Frontal cortex (tissue), 4 donors: ENCODE measurements around the gene SYT2. TPM values are rescaled to one million over a fixed set of nuclear protein-coding genes. Genes with fewer than 3 reads are reported as not detected.
"Not testable (repeated sequence)": the region's sequence is repeated elsewhere in the genome, so short reads cannot be mapped to it uniquely, and the experiment has no call there.

Experiments used
- DNase-seq, 2 donors: peaks; one replicate each; pipeline ENCODE4 v3.0.0; 2012; ENCODE audit warnings: low spot score in 2 of 2
- FAIRE-seq: peaks from 2 replicates; lab custom pipeline; 2012; peaks lifted over from hg19 to GRCh38; lab: Jason Lieb, UNC
- total RNA-seq: library from RNA; depleted of rRNA; stranded (reverse); fragments of >200 nt; gene quantifications from one replicate; pipeline ENCODE4 v1.2.3, GENCODE V29; 2014
- donor health status: control.
- donor health status: control.
- donor health status: control.

SYT2 gene
- total RNA-seq, 1 donor from 2014 or later = 0.41 TPM

DNA sequence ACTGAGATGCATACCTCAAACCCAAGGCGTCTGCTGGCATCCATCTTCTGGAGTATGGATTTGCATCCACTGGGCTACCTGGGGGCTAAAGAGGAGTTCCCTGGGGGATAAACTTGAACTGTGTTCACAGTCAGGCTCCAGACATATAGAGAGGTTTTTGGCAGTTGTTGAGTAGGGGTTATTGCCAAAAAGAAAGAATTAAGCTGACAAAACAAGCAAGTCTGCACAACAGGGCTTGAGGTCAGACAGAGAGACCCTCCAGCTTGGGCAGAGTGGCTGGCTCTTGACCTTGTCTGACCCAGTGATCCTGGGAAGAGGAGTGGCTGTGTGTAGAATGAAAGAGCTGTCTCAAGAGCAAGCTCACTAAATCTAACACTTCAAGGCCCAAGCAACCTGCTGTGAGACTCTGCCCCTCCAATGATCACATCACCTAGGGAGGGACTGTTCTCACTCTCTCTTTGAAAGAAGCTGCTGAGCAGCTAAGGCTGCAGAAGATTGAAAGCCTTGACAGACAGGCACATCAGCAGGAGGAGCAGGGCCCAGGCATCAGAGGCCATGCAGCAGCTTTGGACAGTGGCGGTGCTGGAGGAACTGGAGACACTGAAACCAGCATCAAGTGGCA lies 61.5 kb downstream of the SYT2 start:
- FAIRE-seq = no peak
- DNase-seq = no peak

DNA sequence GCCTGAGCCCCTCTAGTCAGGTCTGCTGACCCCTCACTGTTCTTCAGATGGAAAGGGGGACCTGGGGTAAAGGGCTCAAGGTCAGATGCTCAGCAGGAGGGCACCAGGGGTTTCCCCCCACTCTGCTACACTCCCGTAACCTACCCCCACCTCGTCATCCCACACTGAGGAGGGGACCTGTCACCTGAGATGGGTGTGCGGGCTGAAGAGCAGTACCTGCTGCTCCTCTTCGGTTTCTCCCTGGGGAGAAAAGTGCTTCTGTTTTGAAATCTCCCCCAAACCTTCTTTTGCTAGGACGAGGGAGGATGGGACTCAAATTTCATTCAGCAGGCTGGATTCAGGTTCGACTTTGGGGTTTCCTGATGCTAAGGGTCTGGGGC lies 65.2 kb downstream of the SYT2 start:
- FAIRE-seq = no peak
- no peak for DNase-seq

DNA sequence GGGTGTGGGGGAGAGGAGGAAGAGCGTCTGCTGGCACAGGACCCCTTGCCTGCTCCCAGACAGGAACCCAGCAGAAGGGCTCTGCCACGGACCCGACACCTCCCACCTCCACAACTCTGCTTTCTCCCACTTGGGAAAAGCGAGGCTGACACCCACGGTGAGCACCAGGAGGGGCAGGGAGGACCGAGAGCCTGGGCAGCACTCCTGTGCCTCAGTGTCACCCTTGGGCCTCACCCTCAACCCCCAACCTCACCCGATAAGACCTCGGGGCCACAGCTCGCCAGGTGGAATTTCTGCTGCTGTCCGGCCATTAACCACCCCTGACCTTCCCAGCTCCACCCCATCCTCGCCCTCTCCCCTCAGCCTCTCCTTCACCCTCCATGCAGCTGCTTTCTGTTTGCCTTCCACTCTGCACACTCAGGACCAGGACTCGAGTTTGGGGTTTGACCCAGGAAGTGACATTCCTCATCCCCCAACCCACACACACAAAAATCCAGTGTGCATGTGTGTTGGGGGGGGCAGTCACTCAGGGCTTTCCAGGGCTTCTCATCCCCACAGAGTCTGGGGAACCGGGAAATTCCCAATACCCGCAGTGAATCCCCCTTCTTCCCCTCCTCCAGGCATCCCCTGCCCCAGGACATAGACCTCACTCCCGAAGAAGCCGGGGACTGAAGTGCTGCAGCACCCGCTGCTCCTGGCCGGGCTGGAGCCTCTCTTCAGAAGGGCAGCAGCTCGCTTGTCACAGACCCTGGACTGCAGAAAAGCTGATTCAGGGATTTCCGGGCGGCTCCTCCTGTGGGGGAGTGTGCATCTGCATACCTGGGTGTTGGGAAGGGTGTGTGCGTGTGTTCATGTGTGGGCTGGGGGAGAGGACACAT lies 65.8 kb downstream of the SYT2 start:
- FAIRE-seq (no peak), DNase-seq (no peak)

DNA sequence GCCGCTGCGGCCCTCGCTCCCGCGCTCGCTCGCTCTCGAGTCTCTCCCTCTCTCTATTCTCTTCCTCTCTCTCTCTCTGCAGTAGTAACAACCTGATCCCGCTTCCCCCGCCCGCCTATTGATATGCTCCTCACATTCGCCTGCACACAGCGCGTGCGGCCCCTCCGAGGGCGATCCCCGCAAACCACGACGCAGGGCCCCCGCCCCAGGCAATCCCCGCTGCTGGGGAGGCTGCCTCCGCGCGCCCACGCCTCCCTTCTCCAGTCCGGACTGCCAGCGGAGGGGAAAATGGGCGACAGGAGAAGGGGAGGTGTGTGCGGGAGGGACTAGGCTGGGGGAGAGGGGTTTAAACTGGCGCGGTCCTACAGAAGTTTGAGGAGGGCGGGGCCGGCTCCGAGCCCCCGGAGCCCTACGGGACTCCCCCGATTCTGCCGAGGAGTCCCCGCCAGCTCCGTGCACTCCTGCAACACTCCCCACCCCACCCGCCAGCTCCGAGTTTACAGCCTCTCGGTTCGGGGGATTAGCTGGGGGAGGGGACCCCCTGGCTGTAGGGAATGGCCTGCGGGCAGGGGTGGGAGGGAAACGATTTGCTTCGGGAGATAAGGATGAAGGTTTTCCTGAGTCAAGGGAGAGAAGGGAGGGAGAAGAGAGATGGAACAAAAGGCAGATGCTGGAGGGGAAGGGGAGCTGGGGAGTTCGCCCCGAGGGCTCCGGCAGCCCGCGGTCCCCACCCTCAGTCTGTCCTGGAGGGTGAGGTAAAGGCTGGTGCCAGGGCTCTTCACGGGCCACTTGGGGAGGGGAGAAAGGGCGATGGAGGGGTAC lies 66.6 kb downstream of the SYT2 start:
- DNase-seq = peak in 1 of 2 donors; percentile 48

DNA sequence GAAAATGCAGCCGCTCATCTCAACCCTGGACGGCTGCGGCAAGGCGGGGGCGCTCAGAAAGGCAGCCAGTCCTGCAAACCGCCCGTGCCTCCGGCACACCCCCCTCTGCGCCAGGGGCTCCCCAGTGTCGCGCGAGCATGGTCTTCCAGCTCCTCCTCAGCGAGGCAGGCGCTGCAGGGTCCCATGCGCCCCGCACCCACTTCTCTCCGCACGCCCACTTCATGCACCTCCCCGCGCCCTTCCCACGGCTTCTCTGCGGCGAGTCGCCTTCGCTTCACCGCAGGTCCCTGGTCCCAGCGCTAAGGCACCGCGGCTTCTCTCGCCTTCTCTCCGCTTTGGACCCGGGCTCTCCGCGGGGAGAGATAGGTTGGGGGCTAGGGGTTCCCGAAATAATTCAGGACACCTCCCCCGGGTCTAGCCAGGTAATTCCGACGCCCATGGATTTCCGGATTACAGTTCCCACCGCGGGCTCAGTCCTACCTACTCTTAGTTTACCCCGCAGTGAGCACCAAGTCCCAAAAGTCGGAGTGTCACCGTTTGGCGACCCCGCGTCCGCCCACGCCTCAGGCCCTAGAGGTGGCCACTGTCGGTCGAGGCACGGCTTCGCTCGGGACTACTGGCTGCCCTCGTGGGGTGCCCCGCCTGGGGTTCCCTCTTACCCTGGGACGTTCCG lies 67.5 kb downstream of the SYT2 start:
- no peak for FAIRE-seq
- no peak for DNase-seq

More for the DNA sequence above, 66.6 kb downstream of the SYT2 start:
- no peak for FAIRE-seq

DNA sequence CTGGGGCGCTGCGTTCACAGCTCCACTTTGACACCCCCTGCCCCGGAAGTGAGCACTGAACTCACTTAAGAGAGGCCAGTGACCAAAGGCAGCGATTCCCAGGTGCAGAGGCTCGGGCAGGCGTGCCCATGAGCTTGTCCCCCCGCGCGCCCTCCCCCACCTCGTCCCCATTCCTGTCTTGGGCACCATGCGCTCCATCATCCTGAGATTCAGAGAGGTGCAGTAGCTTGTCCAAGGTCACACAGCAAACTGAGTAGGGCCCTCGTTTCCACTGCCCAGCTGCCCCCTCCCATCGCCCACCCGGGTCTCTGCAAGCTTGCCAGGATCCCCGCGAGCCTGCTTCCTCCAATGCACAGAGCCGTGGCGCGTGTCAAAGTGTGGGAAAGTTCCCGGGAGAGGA lies 68.0 kb downstream of the SYT2 start:
- DNase-seq (no peak), FAIRE-seq (no peak)

DNA sequence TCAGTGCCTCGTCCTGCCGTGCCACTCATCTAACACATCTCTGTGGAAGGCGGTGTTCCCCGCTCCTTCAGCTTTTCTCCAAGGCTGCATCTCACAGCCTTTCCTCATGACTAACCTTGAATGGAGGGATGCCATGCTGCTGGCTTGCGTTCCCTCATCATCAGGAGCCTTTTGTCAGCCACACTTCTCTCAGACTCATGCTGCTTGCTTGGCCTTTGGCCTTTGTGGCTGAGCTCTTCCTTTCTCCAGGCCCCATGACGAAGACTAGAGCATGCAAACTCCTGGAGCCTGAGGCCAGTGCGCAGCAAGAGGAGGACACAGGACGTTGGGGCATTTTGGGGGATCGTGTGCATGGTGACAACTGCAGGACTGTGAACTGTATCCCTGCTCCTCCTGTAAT lies 70.8 kb downstream of the SYT2 start:
- DNase-seq (no peak), FAIRE-seq (no peak)

DNA sequence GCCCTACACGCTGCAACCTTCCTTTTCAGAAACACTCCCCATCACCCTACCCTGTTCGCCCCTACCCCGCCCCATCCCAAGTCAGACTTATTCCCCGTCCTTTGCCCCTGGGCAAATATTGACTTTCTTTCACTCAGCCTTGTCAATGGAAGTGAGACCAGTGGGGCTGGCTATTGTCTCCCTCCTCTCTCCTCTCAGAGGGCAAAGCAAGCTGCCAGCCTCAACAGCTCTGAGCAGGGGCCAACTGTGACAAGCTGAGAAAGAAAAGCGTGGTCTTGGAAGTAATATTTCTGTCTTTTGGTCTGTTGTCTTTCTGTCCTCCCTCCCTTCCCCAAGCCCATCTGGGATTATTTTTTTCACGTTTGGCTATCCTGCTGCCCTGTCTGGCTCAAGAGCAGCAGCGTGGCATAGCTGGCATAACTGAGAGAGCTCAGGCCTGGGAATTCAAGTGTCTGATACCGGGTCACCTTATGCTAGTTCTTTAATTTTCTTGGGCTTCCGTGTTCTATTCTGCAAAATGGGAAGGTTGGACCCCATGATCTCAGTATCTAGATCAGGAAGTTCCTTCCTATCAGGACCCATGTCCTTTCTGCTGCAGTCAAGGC lies 71.5 kb downstream of the SYT2 start:
- DNase-seq, FAIRE-seq: not testable (repeated sequence)

DNA sequence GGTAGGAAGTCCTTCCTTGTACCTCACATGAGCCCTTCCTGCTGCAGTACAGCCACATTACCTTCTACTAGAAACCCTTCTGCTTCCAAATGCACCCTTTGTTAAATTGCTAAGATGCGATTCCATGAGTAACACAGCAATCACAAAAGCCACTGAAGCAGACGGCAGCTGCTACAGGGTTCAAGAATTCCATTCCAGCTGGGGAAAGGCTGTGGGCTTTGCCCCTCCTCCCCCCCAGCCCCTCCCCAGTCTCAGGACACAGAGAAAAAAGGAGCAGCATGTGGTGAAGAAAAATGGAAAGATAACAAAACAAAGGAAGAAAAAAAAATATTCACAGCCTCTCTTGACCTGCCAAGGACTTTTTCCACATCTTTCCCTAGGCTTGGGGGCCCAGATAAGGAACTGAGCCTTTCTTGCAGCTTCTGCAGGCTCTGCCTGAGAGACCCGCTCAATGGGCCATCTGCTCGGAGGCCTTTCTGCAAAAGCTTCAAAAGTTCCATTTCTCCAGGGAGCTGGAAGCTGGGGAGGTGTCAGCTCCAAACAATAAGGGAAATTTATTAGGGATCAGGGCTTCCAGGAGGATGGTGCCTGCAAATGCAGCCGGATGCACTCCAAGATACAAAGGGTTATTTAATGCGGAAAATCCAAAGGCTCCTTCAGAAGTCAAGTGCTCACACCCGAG lies 72.1 kb downstream of the SYT2 start:
- FAIRE-seq = no peak
- DNase-seq = no peak

DNA sequence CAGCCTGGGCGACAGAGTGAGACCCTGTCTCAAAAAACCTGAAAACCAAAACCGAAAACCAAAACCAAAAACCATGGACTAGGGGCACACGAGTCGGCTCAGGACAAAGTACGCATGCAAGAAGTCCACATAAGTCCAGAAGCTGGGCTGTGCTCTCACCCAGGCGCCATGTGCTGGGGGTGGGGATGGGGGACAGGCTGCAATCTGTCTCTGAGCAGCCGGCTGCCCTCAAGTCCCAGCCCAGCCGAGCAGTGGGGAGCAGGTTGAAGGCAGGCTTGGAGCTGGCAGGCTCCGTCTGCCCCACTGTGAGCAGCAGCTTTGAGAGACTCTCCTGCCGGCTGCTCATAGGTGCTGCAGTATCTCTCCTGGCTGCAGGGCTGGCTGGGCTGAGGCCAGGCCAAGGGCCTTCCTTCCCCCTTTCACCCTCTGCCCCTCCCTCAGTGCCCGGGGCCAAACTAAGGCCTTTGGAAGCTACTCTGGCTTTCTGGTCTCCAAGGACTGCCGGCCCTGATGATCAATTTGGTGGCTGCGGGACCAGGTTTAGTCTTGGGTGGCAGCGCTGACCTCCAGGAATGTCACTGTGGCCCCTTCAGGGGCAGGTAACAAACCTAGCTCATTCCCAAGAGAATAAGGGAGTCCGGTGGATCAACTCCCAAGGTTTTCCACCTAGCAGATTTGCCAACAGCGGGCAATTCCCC lies 72.8 kb downstream of the SYT2 start:
- DNase-seq, FAIRE-seq: not testable (repeated sequence)

DNA sequence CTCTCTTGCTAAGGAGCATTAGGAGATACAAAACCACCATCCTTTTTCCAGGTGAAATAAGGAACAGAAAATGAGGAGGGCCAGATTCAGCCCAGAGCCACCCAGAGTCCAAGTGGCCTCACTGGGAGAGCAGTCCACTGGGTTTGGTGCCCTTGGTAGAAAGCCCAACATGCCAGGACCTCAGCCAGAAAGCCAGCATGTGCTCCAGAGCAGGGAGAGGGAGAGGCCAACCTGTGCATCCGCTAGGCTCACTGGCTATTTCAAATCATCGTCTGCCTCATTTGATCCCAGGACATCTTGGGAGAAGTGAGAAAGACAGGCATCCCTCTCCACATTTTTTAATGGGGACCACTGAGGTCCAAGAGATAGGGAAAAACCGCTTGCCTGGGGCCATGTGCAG lies 74.1 kb downstream of the SYT2 start:
- DNase-seq, FAIRE-seq: not testable (repeated sequence)

DNA sequence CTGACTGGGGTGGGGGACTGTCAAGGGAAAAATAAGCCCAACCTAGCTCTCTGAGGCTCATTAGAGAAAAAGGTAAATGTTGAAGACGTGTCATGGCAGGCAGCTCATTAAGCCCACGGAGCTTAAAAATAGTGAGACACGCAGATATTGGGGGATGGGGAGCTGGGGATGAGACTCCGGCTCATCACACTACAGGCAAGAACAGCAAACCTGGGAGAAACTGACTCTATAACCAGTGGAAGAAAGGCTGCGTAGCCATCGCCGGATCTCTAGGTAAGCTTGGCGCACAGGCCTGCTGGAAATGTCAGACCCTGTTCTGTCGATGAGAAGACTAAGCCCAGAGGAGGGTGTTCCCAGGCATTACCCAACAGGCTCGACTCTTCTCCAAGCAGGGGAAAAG lies 78.0 kb downstream of the SYT2 start:
- no peak for FAIRE-seq
- DNase-seq = no peak

DNA sequence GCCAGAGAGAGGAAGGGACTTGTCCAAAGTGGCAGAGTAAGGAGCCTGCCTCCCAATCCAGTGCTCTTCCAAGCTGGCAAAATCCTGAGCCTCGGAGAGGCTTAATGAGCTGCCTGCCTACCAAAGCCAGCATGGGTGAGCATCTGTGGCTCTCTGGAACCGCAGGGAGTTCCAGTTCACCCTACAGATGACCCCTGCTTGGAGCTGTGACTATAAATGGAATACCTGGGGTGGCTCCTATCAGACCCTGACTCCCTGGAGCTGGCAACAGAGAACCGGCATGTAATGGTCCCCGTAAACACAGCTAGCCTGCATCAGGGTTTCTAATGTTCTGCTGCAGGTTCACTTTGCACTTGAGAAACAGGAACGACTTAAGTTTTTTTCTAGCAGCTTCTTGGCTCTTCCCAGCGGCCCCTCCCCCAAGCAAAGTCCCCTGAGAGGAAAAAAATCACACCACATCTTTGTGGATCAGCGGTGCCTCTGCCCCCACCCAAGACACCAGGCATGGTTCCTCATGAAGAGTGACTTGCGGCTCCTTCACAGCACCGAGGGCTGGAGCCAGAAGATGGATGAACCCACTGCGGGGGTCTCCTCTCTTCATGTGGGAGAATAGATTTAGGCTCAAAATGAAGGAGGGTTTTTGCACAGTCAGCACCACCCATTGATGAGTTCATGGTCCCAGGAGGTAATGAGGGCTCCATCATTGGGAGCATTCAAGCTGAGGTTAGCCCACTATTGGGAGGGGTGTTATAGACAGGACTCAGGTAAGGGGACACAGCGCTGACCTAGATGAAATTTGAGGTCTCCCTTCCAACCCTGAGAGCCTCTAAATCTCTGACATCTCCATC lies 79.0 kb downstream of the SYT2 start:
- DNase-seq (no peak), FAIRE-seq (no peak)

DNA sequence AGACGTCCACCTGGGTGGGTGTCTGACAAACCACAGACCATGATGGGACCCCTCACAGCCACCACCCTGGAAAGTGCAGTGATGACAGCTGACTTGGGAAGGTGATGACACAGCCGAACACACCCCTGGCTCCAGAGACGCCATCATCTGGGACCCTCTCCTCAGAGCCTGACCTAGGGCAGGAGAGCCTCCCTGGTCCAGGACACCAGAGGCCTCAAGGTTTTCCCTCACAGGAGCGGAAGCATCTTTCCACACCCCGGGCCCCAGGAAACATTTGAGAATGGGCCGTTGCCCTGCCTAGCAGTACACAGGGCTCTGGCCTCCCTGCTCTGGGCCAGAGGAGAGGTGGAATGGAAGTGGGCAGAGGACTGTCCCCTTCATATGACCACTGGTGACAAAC lies 79.7 kb downstream of the SYT2 start:
- no peak for DNase-seq
- no peak for FAIRE-seq

DNA sequence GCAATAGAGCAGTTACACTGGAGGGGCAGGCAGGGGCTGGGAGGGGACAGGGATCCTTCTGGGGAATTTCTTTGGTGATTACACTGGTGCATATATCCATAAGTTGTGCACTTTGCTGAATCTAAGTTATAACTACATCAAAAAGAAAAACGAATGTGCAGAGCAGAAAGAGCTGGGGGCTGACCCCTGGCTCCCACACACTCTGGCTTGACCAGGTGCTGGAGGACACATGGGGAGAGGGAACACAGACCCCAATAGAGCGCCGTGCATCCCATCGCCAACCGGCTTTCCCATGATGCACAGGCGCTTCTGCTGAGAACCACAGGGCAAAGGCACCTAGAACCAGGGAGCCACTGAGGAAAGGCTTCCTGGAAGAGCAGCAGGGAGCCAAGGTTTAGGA lies 80.2 kb downstream of the SYT2 start:
- not testable (repeated sequence) for DNase-seq, FAIRE-seq

DNA sequence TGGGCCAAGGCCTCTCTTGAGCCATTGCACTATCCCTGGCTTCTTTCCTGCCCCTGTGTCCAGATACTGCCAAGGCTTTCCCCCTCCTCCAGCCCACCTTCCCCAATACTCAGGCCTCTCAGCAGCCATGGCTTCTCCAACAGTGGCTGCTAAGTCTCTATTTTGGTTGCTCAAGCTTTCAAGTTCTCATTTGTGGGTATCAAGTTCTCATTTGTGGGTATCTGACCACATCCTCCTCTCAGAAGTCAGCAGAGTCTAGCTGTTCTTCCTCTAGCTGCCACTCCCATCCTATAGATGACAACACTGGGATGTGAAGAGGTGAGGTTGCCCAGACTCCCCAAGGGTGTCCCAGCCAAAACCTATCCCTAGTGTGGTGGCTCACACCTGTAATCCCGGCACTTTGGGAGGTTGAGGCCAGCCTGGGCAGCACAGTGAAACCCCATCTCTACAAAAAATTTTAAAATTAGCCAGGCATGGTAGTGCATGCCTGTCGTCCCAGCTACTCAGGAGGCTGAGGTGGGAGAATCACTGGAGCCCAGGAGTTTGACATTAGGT lies 80.9 kb downstream of the SYT2 start:
- not testable (repeated sequence) for FAIRE-seq, DNase-seq

DNA sequence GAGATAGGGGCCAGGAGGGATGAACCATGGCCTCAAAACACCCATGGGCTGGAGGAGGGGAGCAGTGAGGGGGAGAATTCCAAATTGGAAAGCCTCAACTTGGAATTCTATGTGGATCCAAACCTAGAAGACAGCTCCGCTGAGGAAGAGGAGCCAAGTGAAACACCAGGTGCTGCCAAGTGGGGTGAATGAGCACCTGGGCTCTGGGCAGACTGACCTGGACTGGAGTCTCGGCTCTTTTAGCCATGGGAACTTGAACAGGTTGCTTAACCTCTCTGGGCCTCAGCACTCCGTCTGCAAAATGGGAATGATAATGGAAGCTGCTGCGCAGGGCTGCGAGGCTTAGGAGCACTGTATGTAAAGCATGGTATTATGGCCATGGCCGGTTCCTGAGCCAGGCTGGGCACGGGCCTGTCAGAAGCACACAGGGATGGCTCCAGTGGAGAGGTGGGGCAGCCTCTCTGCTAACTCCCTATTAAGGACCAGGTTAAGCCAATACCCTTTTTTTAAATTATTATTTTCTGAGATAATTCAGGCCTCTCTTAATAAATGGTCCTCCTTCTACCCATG lies 81.5 kb downstream of the SYT2 start:
- FAIRE-seq = no peak
- no peak for DNase-seq
